IPS-NIHi11 (cell line): ENCODE measurements around the gene DTHD1.
A peak's percentile ranks its signal among the peaks of the same experiment; 100 is the strongest.

Experiments
- DNase-seq: peaks from one replicate; pipeline ENCODE4 v3.0.0; 2012; ENCODE audit warnings: mixed read lengths, low spot score

The DTHD1 gene

GRCh38 chr4:36281384-36282106 is at the start of gene DTHD1:
Gene DTHD1, plus strand, starts transcription at chr4:36281616. Its CDS starts 143 bp downstream, at chr4:36281759.
- DNase-seq: no peak

GRCh38 chr4:36233567-36234266 is 47.7 kb upstream of the DTHD1 start:
- DNase-seq: no peak

DNA sequence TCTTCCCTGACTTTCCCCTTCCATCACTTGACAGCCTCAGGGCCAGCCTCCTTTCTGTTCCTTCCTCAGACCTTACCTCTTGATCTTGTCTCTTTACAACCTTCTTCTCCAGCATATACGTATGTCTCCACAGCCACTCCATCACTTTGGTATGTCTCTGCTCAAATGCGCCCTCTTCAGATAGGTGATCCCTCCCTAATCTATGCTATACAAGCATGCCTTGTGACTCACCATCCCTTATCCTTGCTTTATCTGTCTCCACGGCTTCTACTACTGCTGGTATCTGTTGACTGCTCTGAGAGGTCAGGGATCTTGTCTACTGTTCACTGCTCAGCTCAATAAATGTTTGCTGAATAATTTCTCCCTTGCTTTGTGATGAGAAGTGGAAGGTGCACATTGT is 46.1 kb upstream of the DTHD1 start:
- DNase-seq: peak; percentile 9

DNA sequence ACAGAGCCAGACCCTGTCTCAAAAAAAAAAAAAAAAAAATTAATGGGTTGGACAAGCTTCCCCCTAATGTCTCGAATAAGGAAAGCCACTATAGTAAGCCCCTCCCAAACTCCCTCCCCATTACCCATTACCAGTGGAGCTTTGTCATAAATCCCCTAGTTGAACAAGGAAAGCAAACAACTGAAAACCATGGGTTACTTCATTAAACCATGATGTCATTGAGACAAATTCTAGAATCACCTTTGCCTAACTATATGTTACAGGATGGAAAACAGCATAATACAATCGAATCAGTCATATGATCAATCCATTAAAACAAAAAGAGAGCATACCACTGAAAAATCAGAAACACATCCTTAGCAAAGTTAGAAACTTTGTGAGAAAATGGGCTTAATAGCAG is 45.3 kb upstream of the DTHD1 start:
- DNase-seq: no peak

DNA sequence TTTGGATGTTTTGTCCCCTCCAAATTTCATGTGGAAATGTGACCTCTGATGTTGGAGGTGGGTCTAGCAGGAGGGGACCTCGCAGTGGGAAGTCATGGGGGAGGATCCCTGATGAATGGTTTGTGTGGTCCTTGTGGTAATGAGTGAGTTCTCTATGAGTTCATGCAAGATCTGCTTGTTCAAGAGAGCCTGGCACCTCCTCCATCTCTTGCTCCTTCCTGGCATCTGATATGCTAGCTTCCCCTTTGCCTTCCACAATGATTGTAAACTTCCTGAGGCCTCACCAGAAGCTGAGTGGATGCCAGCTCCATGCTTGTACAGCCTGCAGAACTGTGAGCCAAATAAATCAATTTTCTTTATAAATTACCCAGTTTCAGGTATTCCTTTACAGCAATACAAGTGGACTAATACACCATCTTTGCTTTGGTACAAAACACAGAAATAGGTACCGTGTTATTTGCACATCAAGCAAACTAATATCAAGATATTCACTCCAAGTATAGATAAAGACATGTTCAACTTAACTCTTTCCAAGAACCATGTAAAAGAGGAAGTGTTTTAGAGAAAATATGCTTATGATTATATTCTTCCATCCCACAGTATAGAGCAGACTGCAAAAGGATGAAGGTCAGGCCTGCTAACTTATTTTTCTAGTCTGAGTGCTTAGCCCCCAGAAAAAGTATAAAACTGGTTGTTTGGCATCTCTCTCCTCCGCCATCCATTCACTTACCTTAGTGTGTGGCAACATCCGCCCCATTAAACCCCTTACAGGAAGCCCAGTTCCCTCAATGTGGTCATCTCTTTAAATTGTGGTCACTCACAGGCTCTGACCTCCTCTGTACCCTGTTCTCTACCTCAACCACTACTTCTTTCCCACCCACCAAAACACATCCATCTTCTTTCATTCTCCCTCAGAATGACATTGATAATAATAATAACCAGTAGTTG is 43.8 kb upstream of the DTHD1 start:
- DNase-seq: no peak

- no peak for DNase-seq
These were observed 39.6 kb upstream of the DTHD1 start for GRCh38 chr4:36241771-36242170.

GRCh38 chr4:36242629-36243354 is 38.6 kb upstream of the DTHD1 start:
- DNase-seq: no peak

GRCh38 chr4:36243355-36244256 is 37.8 kb upstream of the DTHD1 start:
- peak; percentile 47 for DNase-seq

- peak; percentile 81 for DNase-seq
These were observed 36.9 kb upstream of the DTHD1 start, which contains the start of gene ARAP2 for GRCh38 chr4:36244257-36245082. Gene ARAP2, minus strand, starts transcription at chr4:36244514. Its CDS starts 15,028 bp downstream, at chr4:36229486.

GRCh38 chr4:36249610-36250009 is 31.8 kb upstream of the DTHD1 start:
- no peak for DNase-seq

DNA sequence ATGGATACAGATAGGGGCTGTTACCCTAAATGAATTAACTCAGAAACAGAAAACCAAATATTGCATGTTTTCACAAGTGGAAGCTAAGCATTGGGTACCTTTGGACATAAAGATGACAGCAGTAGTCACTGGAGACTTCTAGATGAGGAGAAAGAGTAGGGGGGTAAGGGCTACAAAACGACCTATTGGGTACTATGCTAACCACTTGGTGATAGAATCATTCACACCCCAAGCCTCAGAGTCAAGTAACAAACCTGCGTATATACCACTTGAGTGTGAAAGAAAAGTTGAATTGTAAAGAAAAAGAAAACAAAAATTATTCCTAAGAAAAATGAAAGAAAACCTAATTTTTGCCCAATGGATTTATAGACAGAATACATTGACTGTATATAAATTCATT is 29.4 kb upstream of the DTHD1 start:
- DNase-seq: no peak

GRCh38 chr4:36254371-36254770 is 27.0 kb upstream of the DTHD1 start:
- no peak for DNase-seq

DNA sequence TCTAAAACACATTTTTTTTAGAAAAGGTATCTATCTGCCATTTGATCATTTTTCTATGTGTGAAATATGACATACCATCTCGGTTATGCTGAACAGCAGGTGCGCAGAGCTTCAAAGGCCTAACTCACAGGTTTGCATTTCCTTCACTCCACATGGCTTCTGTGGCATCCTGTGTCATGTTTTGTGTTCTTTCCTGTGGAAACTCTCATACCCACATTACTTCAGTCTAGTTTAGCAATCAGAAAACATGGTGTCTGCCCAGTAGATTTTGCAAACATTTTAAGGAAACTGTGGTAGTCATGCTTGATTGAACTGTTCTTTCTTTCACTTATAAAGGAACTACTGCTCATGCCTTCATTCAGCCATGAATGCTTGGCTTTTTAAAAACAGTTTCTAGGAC is 25.8 kb upstream of the DTHD1 start:
- no peak for DNase-seq

GRCh38 chr4:36256398-36256891 is 25.0 kb upstream of the DTHD1 start:
- DNase-seq: no peak

DNA sequence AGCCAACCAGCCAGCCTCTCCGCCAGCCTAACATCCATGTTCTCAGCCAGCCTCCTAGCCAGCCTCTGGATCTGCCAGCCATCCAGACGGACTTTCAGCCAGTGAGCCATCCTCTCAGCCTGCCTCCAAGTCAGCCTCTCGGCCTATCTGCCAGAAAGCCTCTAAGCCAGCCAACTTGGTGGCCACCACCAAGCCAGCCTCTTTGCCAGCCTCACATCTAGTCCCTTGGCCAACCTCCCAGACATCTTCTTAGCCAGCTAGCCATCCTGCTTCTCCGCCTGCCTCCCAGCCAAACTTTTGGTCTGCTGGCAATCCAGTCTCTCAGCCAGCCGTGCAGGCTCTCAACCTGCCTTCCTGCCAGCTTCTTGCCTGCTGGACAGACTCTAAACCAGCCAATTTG is 20.7 kb upstream of the DTHD1 start:
- DNase-seq: no peak

GRCh38 chr4:36264207-36264826 is 17.1 kb upstream of the DTHD1 start:
- DNase-seq: no peak

- no peak for DNase-seq
These were observed 13.7 kb upstream of the DTHD1 start for GRCh38 chr4:36267486-36268268.

- DNase-seq: no peak
These were observed 12.3 kb upstream of the DTHD1 start for GRCh38 chr4:36269101-36269500.
